Measurements from ENCODE around the gene DNAL1.

Gene DNAL1

DNA sequence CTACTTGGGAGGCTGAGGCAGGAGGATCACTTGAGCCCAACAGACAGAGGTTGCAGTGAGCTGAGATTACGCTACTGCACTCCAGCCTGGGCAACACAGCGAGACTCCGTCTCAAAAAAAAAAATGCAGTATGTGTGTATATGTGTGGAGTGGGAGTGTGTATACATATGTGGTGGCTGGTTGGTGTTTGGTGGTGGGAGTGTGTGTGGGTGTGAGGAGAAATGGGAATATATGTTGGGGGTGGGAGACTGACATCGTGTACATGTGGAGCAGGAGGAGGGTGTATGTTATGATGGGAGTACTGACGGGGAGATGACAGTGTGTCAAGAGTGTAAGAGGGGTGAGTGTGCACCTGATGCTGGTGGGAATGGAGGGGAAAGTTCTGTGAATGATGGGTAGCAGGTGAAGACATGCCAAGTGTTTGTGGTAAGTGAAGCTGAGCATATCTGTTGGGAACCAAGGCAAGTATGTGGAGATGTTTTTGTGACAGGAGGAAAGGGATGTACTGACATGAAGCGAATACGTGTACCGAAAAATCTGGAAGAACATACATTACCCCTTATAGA is 65.2 kb downstream of the DNAL1 start:
- TF ChIP-seq POLR2A (IDR thresholded peaks at IDR 0.05; ENCODE audit: low read length) (no peak), GATA1 (IDR thresholded peaks at IDR 0.05; ENCODE audit: low read depth, low read length) (no peak)
- DNase-seq: no peak

DNA sequence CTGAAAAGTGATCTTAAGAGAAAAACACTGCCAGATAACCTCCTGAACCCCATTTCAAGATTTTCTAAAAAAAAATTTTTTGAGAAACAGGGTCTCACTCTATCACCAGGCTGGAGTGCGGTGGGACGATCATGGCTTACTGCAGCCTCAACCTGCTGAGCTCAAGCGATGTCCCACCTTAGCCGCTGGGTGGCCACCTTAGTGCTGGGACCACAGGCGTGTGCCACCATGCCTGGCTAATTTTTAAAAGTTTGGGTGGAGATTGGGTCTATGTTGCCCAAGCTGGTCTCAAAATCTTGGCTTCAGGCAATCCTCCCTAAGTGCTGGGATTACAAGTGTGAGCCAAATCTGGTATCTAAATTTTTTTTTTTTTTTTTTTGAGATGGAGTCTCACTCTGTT is 66.0 kb downstream of the DNAL1 start:
- DNase-seq: no peak
- TF ChIP-seq GATA1 (IDR thresholded peaks at IDR 0.05; ENCODE audit: low read depth, low read length) (no peak), POLR2A (IDR thresholded peaks at IDR 0.05; ENCODE audit: low read length) (no peak)

DNA sequence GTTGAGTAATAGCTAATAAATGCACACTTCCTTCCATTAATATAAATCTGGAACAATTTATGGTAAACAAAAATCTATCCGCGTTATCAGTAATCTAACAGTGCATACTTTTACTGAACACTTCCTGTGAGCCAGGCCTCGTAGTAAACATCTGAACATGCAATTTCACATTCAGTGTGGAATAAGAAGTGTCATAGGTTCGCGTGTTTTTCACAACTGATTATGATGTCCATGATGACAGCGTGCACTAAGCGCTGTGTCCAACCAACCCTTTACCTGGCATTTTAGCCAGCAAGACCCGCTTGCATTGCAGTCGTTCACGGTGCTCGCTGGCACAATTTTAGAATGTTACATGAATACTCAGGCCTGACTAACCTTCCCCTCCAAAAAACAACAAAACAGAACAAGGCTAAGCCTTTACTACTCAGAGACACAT is 67.3 kb downstream of the DNAL1 start:
- TF ChIP-seq GATA1 (IDR thresholded peaks at IDR 0.05; ENCODE audit: low read depth, low read length): no peak
- TF ChIP-seq POLR2A (IDR thresholded peaks at IDR 0.05; ENCODE audit: low read length): no peak

DNA sequence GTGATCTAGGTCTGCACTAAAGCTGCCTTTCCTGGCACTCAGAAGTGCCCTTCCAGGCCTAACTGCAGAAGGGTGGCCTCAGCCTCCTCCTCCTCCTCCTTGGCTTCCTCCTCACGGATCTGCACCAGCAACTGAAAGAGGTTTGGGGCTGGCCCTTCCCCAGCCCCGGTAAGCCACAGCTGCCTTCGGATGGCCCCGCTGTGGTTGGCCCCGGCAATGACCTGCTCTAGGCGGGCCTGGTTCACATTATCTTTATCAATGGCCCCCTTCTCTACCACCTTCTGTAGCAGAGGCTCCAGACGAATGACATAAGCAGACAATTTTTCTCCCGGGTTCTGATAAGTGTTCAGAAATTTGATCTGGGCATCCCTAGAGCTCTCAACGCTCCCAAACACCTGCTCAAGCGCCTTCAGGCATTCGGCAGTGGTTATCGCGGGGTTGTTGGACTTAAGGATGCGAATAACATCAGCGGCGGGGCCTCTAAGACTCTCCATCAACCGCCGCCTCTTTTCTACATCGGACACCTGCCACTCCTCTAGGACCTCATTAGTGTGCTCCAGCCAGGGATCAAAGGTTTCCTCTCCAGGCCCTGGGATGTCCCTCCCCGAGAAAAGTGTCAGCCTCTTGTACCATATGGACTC is 67.9 kb downstream of the DNAL1 start:
- TF ChIP-seq GATA1 (IDR thresholded peaks at IDR 0.05; ENCODE audit: low read depth, low read length) (no peak), POLR2A (IDR thresholded peaks at IDR 0.05; ENCODE audit: low read length) (no peak)
- peak; percentile 64 for DNase-seq

More for the DNA sequence above, 67.3 kb downstream of the DNAL1 start:
- DNase-seq: peak; percentile 41 to 57

DNA sequence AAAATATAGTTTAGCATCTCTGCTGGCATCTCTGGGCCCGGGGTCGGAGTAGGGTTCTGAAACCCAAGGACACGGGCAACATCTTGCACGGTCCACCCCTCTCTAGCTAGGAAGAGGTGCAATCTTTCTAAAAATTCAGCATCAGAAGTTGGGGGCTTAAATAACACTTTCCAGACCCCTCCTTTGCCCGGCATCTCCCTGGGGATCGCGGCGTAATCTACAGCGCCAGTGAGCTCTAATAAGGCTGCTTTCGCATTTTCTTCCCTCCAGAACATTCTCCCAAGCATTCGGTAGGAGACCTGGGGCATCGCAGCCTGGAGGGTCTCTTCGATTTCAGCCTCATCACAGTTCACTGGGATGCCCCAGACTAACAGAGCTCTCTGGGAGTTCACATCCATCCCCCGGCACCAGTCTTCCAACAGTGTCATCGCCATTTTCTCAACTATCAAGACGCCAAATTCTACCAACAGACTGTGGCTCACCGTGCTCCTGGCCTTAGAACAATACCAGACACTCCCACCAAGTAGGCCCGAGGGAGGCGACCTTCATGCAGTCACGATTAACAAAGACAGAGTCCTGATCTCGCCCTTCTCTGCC is 68.5 kb downstream of the DNAL1 start:
- TF ChIP-seq POLR2A (IDR thresholded peaks at IDR 0.05; ENCODE audit: low read length) (no peak), GATA1 (IDR thresholded peaks at IDR 0.05; ENCODE audit: low read depth, low read length) (no peak)
- DNase-seq: no peak

DNA sequence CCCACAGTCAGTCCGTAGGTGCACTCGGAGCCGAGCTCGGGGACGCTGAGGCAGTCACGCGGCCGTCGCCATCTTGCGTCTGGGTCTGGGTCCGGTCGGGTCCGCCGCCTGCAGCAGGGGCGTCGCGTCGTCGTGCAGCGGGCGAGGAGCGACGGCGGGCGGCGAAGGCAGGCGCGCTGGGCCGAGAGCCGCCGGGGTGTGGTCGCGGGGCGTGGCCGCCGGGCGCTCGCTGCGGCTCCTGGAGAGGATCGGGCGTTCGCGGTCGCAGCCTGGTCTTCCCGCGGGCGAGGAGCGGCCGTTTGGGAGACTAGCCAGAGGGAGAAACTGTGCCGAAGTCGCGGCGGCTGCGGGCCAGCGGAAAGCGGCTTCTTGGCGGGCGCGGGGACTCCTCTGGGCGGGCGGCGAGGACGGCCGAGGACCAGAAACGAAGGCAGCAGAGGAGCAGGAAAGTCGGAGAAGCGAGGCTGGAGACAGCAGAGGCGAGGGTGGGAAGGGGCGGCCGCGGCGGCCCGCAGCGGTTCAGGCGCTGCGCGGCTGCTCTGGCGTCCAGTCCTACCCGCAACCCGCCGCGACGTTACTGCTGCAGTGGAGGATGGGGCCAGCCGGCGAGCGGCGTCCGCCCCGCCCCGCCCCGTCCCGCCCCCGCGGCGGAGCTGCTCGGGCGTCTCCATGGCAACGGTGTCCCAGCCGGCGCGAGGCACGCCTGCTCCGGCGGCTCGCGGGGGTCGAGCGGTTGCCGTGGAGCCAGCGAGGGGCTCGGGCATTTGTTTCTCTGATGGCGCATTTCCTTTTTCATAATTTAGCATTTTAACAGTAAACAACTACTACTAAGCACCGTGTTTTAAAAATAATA is 69.2 kb downstream of the DNAL1 start, which contains the start of gene PNMA1:
PNMA1 (minus strand) TSS at position 582 of the 853 bp plus-strand sequence. CDS start 745 bp downstream, outside the sequence.
- peak; percentile 88 to 94 for DNase-seq
- TF ChIP-seq POLR2A (IDR thresholded peaks at IDR 0.05; ENCODE audit: low read length): peak; percentile 69
- TF ChIP-seq GATA1 (IDR thresholded peaks at IDR 0.05; ENCODE audit: low read depth, low read length): no peak

DNA sequence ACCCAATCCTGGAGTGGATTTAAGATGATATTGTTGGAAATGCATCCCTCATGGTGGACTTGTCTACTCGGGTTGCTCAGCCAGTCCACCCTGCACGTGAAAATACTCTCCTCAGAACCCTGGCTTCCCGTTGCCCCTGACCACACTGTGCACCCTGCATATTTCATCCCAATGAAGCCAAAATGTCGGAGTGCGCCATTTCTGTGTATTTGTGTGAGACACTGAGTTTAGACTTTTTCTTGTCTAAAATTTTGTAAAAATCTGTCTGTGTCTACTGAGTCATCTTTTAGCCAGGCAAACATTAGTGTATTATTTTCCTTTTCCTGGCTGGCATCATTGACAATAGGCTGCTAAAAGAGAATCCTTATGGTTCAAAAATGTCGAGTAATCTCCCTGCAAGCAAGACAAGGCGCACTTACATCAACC is 69.9 kb downstream of the DNAL1 start:
- no peak for TF ChIP-seq POLR2A (IDR thresholded peaks at IDR 0.05; ENCODE audit: low read length)
- TF ChIP-seq GATA1 (IDR thresholded peaks at IDR 0.05; ENCODE audit: low read depth, low read length): no peak
- no peak for DNase-seq

DNA sequence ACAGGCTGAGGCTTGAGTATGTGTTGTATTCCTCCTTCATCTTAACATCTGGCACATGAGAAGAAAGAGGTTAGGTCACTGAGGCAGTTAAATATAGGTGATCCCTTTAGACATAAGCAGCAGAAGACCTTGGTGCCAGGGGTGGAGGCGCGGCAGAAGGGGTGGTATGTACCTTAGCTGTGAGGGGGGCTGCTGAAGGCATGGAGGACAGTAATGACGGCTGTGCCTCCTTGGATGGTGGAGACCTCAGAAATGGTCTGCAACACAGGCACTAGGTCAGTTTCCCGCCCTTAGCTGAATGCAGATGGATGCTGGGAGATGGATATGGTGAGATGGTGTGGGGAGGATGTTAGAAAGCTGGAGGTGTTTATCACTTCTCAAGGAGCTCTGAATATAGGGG is 70.9 kb downstream of the DNAL1 start:
- TF ChIP-seq POLR2A (IDR thresholded peaks at IDR 0.05; ENCODE audit: low read length) (no peak), GATA1 (IDR thresholded peaks at IDR 0.05; ENCODE audit: low read depth, low read length) (no peak)
- no peak for DNase-seq

DNA sequence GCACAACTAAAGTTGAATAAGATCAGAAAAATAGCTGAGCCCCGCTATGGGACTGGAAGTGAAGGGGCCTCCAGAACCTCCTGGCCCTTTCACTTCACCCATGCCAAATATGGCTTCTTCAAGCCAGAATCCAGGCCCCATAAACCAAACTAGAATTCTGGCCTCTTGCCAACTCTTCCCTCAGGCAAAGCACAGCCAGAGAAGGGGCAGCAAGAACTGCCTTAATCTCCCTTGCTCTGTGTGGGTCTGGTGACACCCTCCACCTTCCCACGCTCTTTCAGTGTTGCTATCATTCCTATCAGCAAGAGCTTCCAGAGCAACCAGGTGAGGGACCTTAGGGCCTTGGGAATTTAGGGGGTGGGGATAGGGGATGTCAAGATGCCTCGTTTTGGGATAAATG is 72.5 kb downstream of the DNAL1 start:
- TF ChIP-seq GATA1 (IDR thresholded peaks at IDR 0.05; ENCODE audit: low read depth, low read length): no peak
- no peak for TF ChIP-seq POLR2A (IDR thresholded peaks at IDR 0.05; ENCODE audit: low read length)
- no peak for DNase-seq

DNA sequence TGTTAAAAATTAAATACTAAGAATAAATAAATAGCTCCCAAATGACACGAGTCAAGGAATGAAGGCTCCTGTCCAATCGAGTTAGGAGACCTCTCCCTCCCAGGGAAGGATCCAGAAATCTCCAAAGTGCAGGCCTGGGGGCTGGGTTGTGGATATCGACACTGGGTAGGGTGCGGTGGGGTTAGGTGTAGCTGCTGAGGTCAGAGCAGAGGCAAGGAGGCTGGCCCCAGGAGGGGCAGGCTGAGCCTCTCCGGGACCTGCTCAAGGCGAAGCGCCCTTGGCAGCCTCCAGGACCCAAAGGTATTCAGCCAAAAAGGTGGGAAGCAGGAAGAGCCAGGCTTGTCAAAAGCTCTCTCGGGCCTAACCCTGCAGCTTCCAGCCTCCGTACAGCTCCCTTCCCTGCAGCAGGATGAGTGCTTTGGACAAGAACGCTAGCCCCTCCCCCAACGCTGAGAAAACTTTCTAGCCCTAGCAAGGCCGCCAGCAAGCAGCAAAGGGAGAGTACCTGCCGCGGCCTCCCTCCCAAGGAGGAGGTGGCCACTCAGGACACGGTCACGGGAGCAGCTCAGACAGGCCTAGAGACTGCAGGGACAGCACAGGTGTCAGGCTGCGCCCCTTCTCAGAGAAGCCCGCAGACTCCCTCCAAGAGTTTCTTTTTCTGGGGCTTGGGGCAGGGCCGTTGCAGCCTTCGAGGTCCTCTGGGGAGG is 73.1 kb downstream of the DNAL1 start:
- no peak for DNase-seq
- TF ChIP-seq POLR2A (IDR thresholded peaks at IDR 0.05; ENCODE audit: low read length): no peak
- no peak for TF ChIP-seq GATA1 (IDR thresholded peaks at IDR 0.05; ENCODE audit: low read depth, low read length)

DNA sequence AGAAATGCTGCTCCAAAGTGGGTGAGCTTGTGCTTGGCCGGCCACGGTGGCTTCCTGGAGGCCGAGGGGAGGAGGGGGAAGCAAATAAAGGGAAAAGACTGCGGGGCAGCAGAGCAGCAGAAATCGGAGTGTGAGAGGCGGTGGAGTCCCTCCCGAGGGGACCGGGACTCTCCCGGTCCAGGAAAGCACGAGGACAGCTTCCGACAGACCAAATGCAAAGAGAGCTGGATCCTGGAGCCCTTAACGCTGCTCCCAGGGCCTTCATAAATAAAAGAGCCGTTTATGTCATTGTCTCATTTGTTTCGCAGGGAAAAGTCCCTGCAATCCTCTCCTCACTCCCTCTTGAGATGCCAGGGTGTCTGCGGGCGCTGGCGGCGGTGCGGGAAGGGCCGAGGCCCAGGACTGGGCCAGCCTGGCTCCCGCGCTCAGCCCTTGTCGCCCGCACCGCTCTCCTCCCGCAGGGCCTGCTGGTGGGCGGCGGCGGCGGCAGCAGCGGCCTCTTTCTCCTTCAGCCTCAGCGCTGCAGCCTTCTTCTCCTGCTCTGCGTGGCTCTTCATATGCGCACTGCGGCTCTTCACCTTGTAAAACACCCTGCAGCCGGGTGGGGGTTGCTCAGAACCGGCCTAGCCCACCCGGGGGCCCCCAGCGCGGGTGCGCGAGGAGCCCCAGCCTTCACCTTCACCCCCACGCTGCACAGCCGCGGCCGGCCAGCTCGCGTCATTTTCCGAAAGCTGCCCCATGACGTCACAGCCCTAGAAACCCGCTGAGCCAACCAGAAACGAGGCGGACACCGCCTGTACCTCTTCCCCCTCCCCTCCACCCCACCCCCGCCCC is 73.8 kb downstream of the DNAL1 start:
- DNase-seq: no peak
- TF ChIP-seq POLR2A (IDR thresholded peaks at IDR 0.05; ENCODE audit: low read length): no peak
- no peak for TF ChIP-seq GATA1 (IDR thresholded peaks at IDR 0.05; ENCODE audit: low read depth, low read length)

DNA sequence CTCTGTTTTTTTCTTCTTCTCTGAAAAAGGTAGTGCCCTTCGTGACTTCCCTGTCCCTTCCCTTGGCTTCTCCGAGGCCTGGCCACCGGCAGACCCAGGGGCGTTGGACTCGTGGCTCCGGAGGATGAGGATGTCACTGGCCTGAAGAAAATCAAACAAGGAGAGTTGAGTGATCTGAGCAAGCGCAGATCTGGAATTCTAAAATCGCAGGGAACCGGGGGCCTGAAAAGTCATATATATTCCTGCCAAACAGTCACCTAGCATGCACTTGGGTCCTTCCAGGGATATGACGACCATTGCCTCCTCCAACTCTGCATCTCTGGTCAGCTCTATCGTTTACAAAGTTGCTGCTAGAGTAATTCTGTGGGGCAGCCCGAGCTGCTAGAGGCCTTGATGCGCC is 74.6 kb downstream of the DNAL1 start:
- TF ChIP-seq GATA1 (IDR thresholded peaks at IDR 0.05; ENCODE audit: low read depth, low read length) (no peak), POLR2A (IDR thresholded peaks at IDR 0.05; ENCODE audit: low read length) (no peak)
- DNase-seq: no peak

DNA sequence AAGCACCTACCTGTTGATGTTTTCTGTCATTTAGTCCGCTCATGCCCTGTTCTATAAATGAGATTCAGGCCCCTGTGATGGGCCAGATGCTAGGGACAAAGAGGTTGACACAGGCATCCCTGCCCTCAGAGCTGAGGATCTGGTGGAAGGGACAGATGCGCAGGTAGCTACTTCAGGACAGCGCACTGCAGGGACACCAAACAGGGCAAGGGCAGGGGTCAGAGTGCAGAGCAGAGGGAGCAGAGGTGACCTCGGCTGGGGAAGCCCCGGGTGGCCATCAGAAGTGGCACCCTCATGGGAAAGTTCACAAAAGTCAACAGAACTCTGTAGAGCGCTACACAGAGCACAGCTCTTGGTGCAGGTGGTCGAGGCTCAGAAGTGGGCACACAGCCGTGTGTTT is 75.0 kb downstream of the DNAL1 start:
- DNase-seq: no peak
- TF ChIP-seq GATA1 (IDR thresholded peaks at IDR 0.05; ENCODE audit: low read depth, low read length): no peak
- TF ChIP-seq POLR2A (IDR thresholded peaks at IDR 0.05; ENCODE audit: low read length): no peak
